Activated T-cell treated with anti-CD3 and anti-CD28 coated beads, Interleukin-2, amount 50 U/mL, for 24 hours (primary cell): ENCODE data around the gene GOLGA6L24.
A peak's percentile ranks its signal among the peaks of the same experiment; 100 is the strongest.
"Not testable (repeated sequence)": the region's sequence is repeated elsewhere in the genome, so short reads cannot be mapped to it uniquely, and the experiment has no call there.

Source experiments
- DNase-seq: peaks from one replicate; pipeline ENCODE4 v3.0.0-alpha.2; 2020
- H3K27ac Mint-ChIP-seq: 2 replicates; pipeline ENCODE4 v1.8.0; 2020; ENCODE audit warnings: mild to moderate bottlenecking, mixed read lengths
- H3K27me3 Mint-ChIP-seq: 2 replicates; pipeline ENCODE4 v1.8.0; 2020; ENCODE audit warnings: mixed read lengths
- H3K36me3 Mint-ChIP-seq: 2 replicates; pipeline ENCODE4 v1.8.0; 2020; ENCODE audit warnings: low read depth, mixed read lengths
- H3K4me1 Mint-ChIP-seq: 2 replicates; pipeline ENCODE4 v1.8.0; 2020; ENCODE audit warnings: low read depth, mixed read lengths
- H3K4me3 Mint-ChIP-seq: 2 replicates; pipeline ENCODE4 v1.8.0; 2020; ENCODE audit warnings: mild to moderate bottlenecking, moderate library complexity, mixed read lengths
- H3K9me3 Mint-ChIP-seq: 2 replicates; pipeline ENCODE4 v1.8.0; 2020; ENCODE audit warnings: mixed read lengths

Gene GOLGA6L24

DNA sequence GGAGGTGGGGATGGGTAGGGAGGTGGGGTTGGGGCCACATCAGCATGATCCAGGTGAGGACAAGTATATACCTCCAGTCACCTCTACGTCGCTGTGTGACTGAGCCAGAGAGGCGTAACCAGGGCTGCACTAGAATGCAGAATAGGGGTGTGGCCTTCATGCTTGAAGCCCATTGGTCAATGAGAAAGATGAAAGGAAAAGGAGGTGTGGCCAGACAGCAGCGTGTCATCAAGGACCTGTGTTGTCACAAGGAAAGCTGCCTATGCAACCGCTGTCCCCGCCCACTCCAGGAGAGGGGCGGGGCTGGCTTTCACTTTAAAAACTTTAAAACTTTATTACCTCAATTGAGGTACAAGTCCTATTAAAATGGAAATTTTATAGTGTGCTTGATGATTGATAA is at the start of gene GOLGA6L24:
GOLGA6L24 (minus strand) TSS at position 101 of the 400 bp plus-strand sequence; CDS start at position 40, 61 bp downstream.
- not testable (repeated sequence) for H3K9me3 Mint-ChIP-seq, H3K4me3 Mint-ChIP-seq, H3K36me3 Mint-ChIP-seq, H3K27ac Mint-ChIP-seq, DNase-seq, H3K27me3 Mint-ChIP-seq, H3K4me1 Mint-ChIP-seq

GRCh38 chr15:28402774-28403435 is 45.0 kb upstream of the GOLGA6L24 start:
- not testable (repeated sequence) for H3K9me3 Mint-ChIP-seq, H3K4me1 Mint-ChIP-seq, H3K27me3 Mint-ChIP-seq, H3K4me3 Mint-ChIP-seq, DNase-seq, H3K27ac Mint-ChIP-seq, H3K36me3 Mint-ChIP-seq

- not testable (repeated sequence) for H3K9me3 Mint-ChIP-seq, DNase-seq, H3K4me3 Mint-ChIP-seq, H3K27ac Mint-ChIP-seq, H3K36me3 Mint-ChIP-seq, H3K27me3 Mint-ChIP-seq, H3K4me1 Mint-ChIP-seq
Measured at GRCh38 chr15:28396022-28396421, 38.1 kb upstream of the GOLGA6L24 start.

DNA sequence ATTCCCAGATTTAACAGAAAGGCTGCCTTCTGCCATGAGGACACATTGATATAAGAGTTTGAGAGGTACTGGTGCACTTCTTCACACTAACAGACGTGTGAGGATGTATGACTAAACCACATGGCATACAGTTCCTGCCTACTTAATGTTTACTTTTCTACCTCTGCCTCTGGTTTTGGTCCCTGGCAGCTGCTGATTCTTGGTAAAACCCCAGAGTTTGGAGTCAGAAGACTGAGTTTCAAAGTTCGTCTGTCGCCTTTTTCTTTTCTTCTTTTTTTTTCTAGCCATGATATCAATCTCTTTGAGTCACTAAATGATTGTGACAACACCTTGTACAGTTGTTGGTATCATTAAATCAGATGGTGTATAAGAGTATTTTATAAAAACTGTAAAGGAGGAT is 22.2 kb upstream of the GOLGA6L24 start:
- not testable (repeated sequence) for H3K4me3 Mint-ChIP-seq, H3K4me1 Mint-ChIP-seq, H3K27ac Mint-ChIP-seq, H3K9me3 Mint-ChIP-seq, DNase-seq, H3K27me3 Mint-ChIP-seq, H3K36me3 Mint-ChIP-seq

DNA sequence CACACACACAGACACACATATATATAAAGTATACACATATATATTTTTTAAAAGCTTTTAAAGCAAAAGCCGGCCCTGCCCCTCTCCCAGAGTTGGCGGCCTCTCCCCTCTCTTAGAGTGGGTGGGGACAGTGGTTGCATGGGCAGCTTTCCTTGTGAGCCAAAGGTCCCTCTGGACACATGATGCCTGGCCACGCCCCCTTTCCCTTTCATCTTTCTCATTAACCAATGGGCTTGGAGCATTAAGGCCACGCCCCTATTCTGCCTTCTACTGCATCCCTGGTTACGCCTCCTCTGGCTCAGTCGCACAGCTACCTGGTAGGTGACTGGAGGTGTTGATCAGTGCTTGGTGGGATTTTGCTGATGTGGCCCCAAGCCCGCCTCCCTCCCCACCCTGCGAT is 20.5 kb upstream of the GOLGA6L24 start, which contains the start of gene GOLGA8F:
GOLGA8F (plus strand) TSS at position 301 of the 400 bp plus-strand sequence; CDS start at position 399, 98 bp downstream.
- not testable (repeated sequence) for H3K36me3 Mint-ChIP-seq, H3K27me3 Mint-ChIP-seq, H3K4me1 Mint-ChIP-seq, H3K9me3 Mint-ChIP-seq, H3K4me3 Mint-ChIP-seq, DNase-seq, H3K27ac Mint-ChIP-seq

DNA sequence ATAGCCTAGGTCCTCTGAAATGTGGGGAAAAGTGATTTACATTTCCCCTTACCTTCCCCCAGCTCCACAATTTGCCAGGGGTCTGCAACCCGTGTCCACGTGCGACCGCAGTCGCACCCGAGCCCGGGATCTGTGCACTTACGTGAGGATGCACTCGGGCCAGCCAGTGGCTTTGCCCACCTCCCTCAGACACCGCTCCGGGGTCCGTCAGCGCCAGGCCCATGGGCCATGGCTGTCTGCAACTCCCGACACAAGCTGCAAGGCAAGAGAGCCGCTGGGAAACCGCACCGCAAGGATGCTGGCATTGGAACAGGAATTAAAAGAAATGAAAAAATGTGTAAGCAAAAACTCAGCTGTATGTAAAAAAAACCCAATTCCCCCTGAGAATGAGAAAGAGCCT is 7.6 kb upstream of the GOLGA6L24 start:
- not testable (repeated sequence) for H3K9me3 Mint-ChIP-seq

GRCh38 chr15:28322129-28322588 is 35.7 kb downstream of the GOLGA6L24 start, which contains the start of gene HERC2:
HERC2 (minus strand) TSS chr15:28322179; CDS start chr15:28321433, 746 bp downstream.
- H3K4me1 Mint-ChIP-seq, DNase-seq, H3K9me3 Mint-ChIP-seq, H3K27me3 Mint-ChIP-seq: not testable (repeated sequence)
- Mint-ChIP-seq H3K4me3 (peak within 1 kb of the TSS; percentile 81), H3K36me3 (peaks cover 15% of the 10 kb centered on the region), H3K27ac (peak within 1 kb of the TSS; percentile 73)

More for the DNA sequence above, 7.6 kb upstream of the GOLGA6L24 start:
- H3K4me3 Mint-ChIP-seq, H3K4me1 Mint-ChIP-seq, DNase-seq, H3K36me3 Mint-ChIP-seq, H3K27me3 Mint-ChIP-seq, H3K27ac Mint-ChIP-seq: not testable (repeated sequence)

- H3K9me3 Mint-ChIP-seq, H3K4me1 Mint-ChIP-seq, H3K27me3 Mint-ChIP-seq, DNase-seq: not testable (repeated sequence)
- H3K36me3 Mint-ChIP-seq = peaks cover 22% of the 10 kb centered on the region
- H3K27ac Mint-ChIP-seq = peak overlapping the region; percentile 73
- H3K4me3 Mint-ChIP-seq = peak overlapping the region; percentile 81
Measured at GRCh38 chr15:28321358-28322078, 36.4 kb downstream of the GOLGA6L24 start.

- H3K27me3 Mint-ChIP-seq, DNase-seq, H3K4me1 Mint-ChIP-seq, H3K9me3 Mint-ChIP-seq, H3K4me3 Mint-ChIP-seq, H3K27ac Mint-ChIP-seq: not testable (repeated sequence)
- H3K36me3 Mint-ChIP-seq = peaks cover 38% of the 10 kb centered on the region
Measured at GRCh38 chr15:28319725-28320124, 38.2 kb downstream of the GOLGA6L24 start.

- H3K9me3 Mint-ChIP-seq, DNase-seq, H3K27ac Mint-ChIP-seq, H3K4me1 Mint-ChIP-seq, H3K27me3 Mint-ChIP-seq, H3K4me3 Mint-ChIP-seq: not testable (repeated sequence)
- peaks cover 44% of the 10 kb centered on the region for H3K36me3 Mint-ChIP-seq
Measured at GRCh38 chr15:28318828-28319227, 39.1 kb downstream of the GOLGA6L24 start.

DNA sequence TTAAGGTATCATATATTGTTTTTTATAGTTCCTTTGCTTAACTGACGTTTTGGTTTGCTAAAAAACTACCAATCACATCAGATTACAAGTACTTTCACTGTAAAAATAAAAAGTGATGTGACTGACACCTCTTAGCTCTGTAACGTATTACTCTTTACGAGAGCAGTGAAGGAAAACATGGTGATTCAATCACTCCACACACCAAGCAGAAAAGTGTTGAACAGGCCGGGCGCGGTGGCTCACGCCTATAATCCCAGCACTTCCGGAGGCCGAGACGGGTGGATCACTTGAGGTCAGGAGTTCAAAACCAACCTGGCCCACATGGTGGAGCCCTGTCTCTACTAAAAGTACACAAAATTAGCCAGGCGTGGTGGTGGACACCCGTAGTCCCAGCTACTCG is 39.8 kb downstream of the GOLGA6L24 start:
- H3K27ac Mint-ChIP-seq, H3K4me3 Mint-ChIP-seq, H3K27me3 Mint-ChIP-seq, H3K4me1 Mint-ChIP-seq, H3K9me3 Mint-ChIP-seq, DNase-seq: not testable (repeated sequence)
- peaks cover 48% of the 10 kb centered on the region for H3K36me3 Mint-ChIP-seq

DNA sequence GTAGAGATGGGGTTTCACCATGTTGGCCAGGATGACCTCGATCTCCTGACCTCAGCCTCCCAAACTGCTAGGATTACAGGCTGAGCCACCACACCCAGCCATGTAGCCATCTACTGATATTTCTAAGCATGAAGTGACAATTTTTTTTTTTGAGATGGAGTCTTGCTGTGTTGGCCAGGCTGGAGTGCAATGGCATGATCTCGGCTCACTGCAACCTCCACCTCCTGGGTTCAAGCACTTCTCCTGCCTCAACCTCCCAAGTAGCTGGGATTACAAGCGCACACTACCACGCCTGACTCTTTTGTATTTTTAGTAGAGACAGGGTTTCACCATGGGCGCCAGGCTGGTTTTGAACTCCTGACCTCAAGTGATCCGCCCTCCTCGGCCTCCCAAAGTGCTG is 40.9 kb downstream of the GOLGA6L24 start:
- H3K4me3 Mint-ChIP-seq, H3K4me1 Mint-ChIP-seq, H3K9me3 Mint-ChIP-seq: not testable (repeated sequence)

GRCh38 chr15:28310454-28310853 is 47.4 kb downstream of the GOLGA6L24 start:
- not testable (repeated sequence) for H3K27me3 Mint-ChIP-seq, H3K27ac Mint-ChIP-seq, H3K4me1 Mint-ChIP-seq, H3K4me3 Mint-ChIP-seq, DNase-seq
- Mint-ChIP-seq H3K36me3 (peaks cover 68% of the 10 kb centered on the region), H3K9me3 (peaks cover 15% of the 10 kb centered on the region)

More for the DNA sequence above, 40.9 kb downstream of the GOLGA6L24 start:
- not testable (repeated sequence) for H3K27me3 Mint-ChIP-seq, H3K27ac Mint-ChIP-seq, DNase-seq
- peaks cover 50% of the 10 kb centered on the region for H3K36me3 Mint-ChIP-seq

GRCh38 chr15:28308718-28309117 is 49.2 kb downstream of the GOLGA6L24 start:
- not testable (repeated sequence) for DNase-seq, H3K27me3 Mint-ChIP-seq, H3K4me3 Mint-ChIP-seq, H3K27ac Mint-ChIP-seq, H3K4me1 Mint-ChIP-seq
- Mint-ChIP-seq H3K9me3 (peaks cover 15% of the 10 kb centered on the region), H3K36me3 (peaks cover 55% of the 10 kb centered on the region)
